Activated B cell treated with CpG ODN at 0.5 μM for 24 hours (primary cell): Measurements from ENCODE around the gene LDLRAD3. TPM values are rescaled to one million over a fixed set of nuclear protein-coding genes. Genes with fewer than 3 reads are reported as not detected.

Source experiments
- ATAC-seq: fragments of 200-7000 bp; cut with Tn5 transposase; one replicate; pipeline ENCODE4 v1.10.0; 2021; ENCODE audit warnings: low read depth, mild to moderate bottlenecking, moderate library complexity
- CTCF ChIA-PET: fragments of 350-600 bp; sonication (Branson Sonifier 250); formaldehyde crosslinking; loops from one replicate; lab custom pipeline; 2021; ENCODE audit warnings: antibody characterized with exemption; lab: Charles Lee
- POLR2A ChIA-PET: fragments of 350-600 bp; sonication (Branson Sonifier 250); formaldehyde crosslinking; loops from one replicate; lab custom pipeline; 2021; ENCODE audit warnings: antibody characterized with exemption; lab: Charles Lee
- DNase-seq: peaks from one replicate; pipeline ENCODE4 v3.0.0; 2022
- H3K27ac Mint-ChIP-seq: one replicate; pipeline ENCODE4 v1.8.0; 2020; ENCODE audit warnings: mixed read lengths
- H3K27me3 Mint-ChIP-seq: one replicate; pipeline ENCODE4 v1.8.0; 2021; ENCODE audit warnings: mixed read lengths
- H3K36me3 Mint-ChIP-seq: one replicate; pipeline ENCODE4 v1.8.0; 2021; ENCODE audit warnings: low read depth, mixed read lengths
- H3K4me1 Mint-ChIP-seq: one replicate; pipeline ENCODE4 v1.8.0; 2021; ENCODE audit warnings: mixed read lengths
- H3K4me3 Mint-ChIP-seq: one replicate; pipeline ENCODE4 v1.8.0; 2020; ENCODE audit warnings: mild to moderate bottlenecking, mixed read lengths
- H3K9me3 Mint-ChIP-seq: one replicate; pipeline ENCODE4 v1.8.0; 2020; ENCODE audit warnings: mixed read lengths
- intact Hi-C: fragments of 100-400 bp; cut with micrococcal nuclease; formaldehyde crosslinking; loops from one replicate; pipeline ENCODE4 v1.15.1; 2024
- total RNA-seq: library from RNA; stranded (reverse); gene quantifications from 2 replicates; pipeline ENCODE4 v1.2.3, GENCODE V29; 2022
- TF ChIP-seq, protein P1 (sequence below): fragments of 200-600 bp; IDR thresholded peaks from one replicate; pipeline ENCODE4 v1.8.0; 2022; ENCODE audit warnings: antibody characterized with exemption, mild to moderate bottlenecking

The LDLRAD3 gene
- total RNA-seq, 1 donor from 2014 or later, result not detected

GRCh38 chr11:35927104-35927503 lies 16.8 kb upstream of the LDLRAD3 start:
- TF ChIP-seq, protein P1, sequence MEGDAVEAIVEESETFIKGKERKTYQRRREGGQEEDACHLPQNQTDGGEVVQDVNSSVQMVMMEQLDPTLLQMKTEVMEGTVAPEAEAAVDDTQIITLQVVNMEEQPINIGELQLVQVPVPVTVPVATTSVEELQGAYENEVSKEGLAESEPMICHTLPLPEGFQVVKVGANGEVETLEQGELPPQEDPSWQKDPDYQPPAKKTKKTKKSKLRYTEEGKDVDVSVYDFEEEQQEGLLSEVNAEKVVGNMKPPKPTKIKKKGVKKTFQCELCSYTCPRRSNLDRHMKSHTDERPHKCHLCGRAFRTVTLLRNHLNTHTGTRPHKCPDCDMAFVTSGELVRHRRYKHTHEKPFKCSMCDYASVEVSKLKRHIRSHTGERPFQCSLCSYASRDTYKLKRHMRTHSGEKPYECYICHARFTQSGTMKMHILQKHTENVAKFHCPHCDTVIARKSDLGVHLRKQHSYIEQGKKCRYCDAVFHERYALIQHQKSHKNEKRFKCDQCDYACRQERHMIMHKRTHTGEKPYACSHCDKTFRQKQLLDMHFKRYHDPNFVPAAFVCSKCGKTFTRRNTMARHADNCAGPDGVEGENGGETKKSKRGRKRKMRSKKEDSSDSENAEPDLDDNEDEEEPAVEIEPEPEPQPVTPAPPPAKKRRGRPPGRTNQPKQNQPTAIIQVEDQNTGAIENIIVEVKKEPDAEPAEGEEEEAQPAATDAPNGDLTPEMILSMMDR, result no peak
- no peaks in the 10 kb centered on the region for H3K9me3 Mint-ChIP-seq
- DNase-seq (no peak), ATAC-seq (no peak)
- H3K4me3 Mint-ChIP-seq, result no peak overlapping the region
- H3K36me3 Mint-ChIP-seq, result no peaks in the 10 kb centered on the region
- CTCF ChIA-PET, result no interaction called here
- POLR2A ChIA-PET, result no interaction called here
- H3K27me3 Mint-ChIP-seq, result peaks cover 8% of the 10 kb centered on the region
- H3K27ac Mint-ChIP-seq, result no peak overlapping the region
- no peaks in the 10 kb centered on the region for H3K4me1 Mint-ChIP-seq
- intact Hi-C loops, result no loop called here

- TF ChIP-seq, protein P1, result no peak
- intact Hi-C loops, result no loop called here
- Mint-ChIP-seq H3K36me3 (no peaks in the 10 kb centered on the region), H3K27ac (no peak overlapping the region), H3K4me1 (no peaks in the 10 kb centered on the region), H3K4me3 (no peak overlapping the region), H3K27me3 (peaks cover 12% of the 10 kb centered on the region), H3K9me3 (no peaks in the 10 kb centered on the region)
- DNase-seq (no peak), ATAC-seq (no peak)
- ChIA-PET POLR2A (no interaction called here), CTCF (no interaction called here)
Observed at GRCh38 chr11:35927682-35928081, 16.2 kb upstream of the LDLRAD3 start.

- no peaks in the 10 kb centered on the region for H3K36me3 Mint-ChIP-seq
- H3K27ac Mint-ChIP-seq, result no peak overlapping the region
- ATAC-seq (no peak), DNase-seq (no peak)
- CTCF ChIA-PET, result no interaction called here
- H3K4me1 Mint-ChIP-seq, result no peaks in the 10 kb centered on the region
- H3K9me3 Mint-ChIP-seq, result no peaks in the 10 kb centered on the region
- TF ChIP-seq, protein P1, result no peak
- POLR2A ChIA-PET, result no interaction called here
- H3K27me3 Mint-ChIP-seq, result peaks cover 17% of the 10 kb centered on the region
- intact Hi-C loops, result no loop called here
- H3K4me3 Mint-ChIP-seq, result no peak overlapping the region
Observed at GRCh38 chr11:35928688-35929395, 15.0 kb upstream of the LDLRAD3 start.

- TF ChIP-seq, protein P1, result no peak
- Mint-ChIP-seq H3K9me3 (no peaks in the 10 kb centered on the region), H3K27me3 (peaks cover 18% of the 10 kb centered on the region), H3K4me3 (no peak overlapping the region), H3K4me1 (no peaks in the 10 kb centered on the region), H3K36me3 (no peaks in the 10 kb centered on the region), H3K27ac (no peak overlapping the region)
- ATAC-seq (no peak), DNase-seq (no peak)
- CTCF ChIA-PET, result no interaction called here
- POLR2A ChIA-PET, result no interaction called here
- intact Hi-C loops, result no loop called here
Observed at GRCh38 chr11:35930466-35930865, 13.4 kb upstream of the LDLRAD3 start.

DNA sequence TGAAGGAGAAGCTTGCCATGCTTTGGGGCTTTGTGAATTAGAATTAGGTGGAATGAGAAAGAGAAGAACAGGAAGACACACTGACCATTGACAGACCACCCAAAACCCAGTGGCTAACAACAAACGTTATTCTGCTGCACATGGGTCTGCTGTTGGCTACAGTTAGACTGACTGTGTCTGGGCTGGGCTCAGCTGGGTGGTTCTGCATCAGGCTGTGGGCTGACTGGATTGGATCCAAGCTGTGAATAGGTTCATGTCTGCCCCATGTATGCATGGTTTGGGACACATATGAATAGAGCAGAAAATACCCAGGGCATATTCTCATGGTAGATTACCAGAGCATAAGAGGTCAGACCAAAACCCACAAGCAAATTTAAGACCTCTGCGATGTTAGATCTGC lies 11.7 kb upstream of the LDLRAD3 start:
- Mint-ChIP-seq H3K4me3 (no peak overlapping the region), H3K9me3 (no peaks in the 10 kb centered on the region), H3K36me3 (no peaks in the 10 kb centered on the region), H3K27ac (no peak overlapping the region), H3K27me3 (peaks cover 17% of the 10 kb centered on the region), H3K4me1 (no peaks in the 10 kb centered on the region)
- ATAC-seq (no peak), DNase-seq (no peak)
- ChIA-PET POLR2A (no interaction called here), CTCF (no interaction called here)
- intact Hi-C loops, result no loop called here
- TF ChIP-seq, protein P1, result no peak
